Measurements from ENCODE around the gene USP4.

The USP4 gene

GRCh38 chr3:49387721-49388120 is 47.9 kb upstream of the USP4 start:
- H3K9me3 ChIP-seq (ENCODE audit: insufficient read depth, low read length): no peaks in the 10 kb centered on the region
- no peaks in the 10 kb centered on the region for H3K27me3 ChIP-seq (ENCODE audit: low read length)
- TF ChIP-seq EZH2phosphoT487 (conservative IDR thresholded peaks at IDR 0.05; ENCODE audit: low read length): no peak
- TF ChIP-seq, protein P1, sequence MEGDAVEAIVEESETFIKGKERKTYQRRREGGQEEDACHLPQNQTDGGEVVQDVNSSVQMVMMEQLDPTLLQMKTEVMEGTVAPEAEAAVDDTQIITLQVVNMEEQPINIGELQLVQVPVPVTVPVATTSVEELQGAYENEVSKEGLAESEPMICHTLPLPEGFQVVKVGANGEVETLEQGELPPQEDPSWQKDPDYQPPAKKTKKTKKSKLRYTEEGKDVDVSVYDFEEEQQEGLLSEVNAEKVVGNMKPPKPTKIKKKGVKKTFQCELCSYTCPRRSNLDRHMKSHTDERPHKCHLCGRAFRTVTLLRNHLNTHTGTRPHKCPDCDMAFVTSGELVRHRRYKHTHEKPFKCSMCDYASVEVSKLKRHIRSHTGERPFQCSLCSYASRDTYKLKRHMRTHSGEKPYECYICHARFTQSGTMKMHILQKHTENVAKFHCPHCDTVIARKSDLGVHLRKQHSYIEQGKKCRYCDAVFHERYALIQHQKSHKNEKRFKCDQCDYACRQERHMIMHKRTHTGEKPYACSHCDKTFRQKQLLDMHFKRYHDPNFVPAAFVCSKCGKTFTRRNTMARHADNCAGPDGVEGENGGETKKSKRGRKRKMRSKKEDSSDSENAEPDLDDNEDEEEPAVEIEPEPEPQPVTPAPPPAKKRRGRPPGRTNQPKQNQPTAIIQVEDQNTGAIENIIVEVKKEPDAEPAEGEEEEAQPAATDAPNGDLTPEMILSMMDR (IDR thresholded peaks at IDR 0.05; ENCODE audit: insufficient read depth, low read length, poor library complexity, severe bottlenecking): no peak
- no peaks in the 10 kb centered on the region for H3K9me2 ChIP-seq (replicated peaks; ENCODE audit: insufficient read depth, low read length)
- H4K20me1 ChIP-seq (ENCODE audit: low read depth, low read length): peaks cover 13% of the 10 kb centered on the region
- no peak overlapping the region for H3K4me2 ChIP-seq (ENCODE audit: low read depth, low read length, poor library complexity, severe bottlenecking)
- H2AFZ ChIP-seq (ENCODE audit: low read depth, low read length, severe bottlenecking): no peak overlapping the region
- peaks cover 99% of the 10 kb centered on the region for H3K79me2 ChIP-seq (ENCODE audit: insufficient read depth, low read length)
- no peak overlapping the region for H3K4me3 ChIP-seq (ENCODE audit: insufficient read depth, low read length, poor library complexity, severe bottlenecking)
- H3K36me3 ChIP-seq (ENCODE audit: low read length): no peaks in the 10 kb centered on the region
- H3F3A ChIP-seq (ENCODE audit: insufficient read depth): peaks cover 7% of the 10 kb centered on the region
- H3K9ac ChIP-seq (ENCODE audit: low read length): no peak overlapping the region
- no peak overlapping the region for H3K27ac ChIP-seq (ENCODE audit: low read depth, low read length)

DNA sequence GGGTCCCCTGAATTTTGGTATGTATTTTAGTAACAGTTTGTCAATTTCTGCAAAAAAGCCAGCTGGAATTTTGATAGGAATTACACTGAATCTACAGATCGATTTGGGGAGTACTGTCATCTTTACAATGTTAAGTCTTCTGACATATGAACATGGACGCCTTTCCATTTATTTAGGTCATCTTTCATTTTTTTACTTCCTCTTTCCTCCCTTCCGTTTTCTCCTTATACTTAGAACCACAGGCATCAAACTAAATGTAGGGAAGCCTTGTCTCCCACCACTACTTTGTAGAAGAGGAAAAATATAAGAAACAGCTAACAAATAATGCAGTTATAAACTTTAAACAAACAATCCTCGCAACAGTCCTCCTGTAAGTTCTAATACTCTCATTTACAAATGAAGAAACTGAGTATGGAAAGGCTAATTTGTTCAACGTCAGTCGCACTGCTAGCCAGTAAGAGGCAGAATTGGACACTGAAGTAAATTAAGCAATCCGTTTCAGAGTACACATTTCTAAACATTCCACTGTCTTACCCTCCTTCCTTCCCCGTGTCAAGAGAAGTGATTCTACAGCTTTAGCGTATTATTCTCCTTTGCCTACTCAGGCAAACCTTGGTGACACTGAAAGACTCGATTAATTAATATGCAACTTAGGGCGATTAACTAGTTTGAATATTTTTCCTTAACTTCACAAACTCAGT is 46.4 kb upstream of the USP4 start:
- H3K36me3 ChIP-seq (ENCODE audit: low read length): no peaks in the 10 kb centered on the region
- H3K4me3 ChIP-seq (ENCODE audit: insufficient read depth, low read length, poor library complexity, severe bottlenecking): no peak overlapping the region
- no peak overlapping the region for H3K27ac ChIP-seq (ENCODE audit: low read depth, low read length)
- peaks cover 13% of the 10 kb centered on the region for H4K20me1 ChIP-seq (ENCODE audit: low read depth, low read length)
- no peak overlapping the region for H2AFZ ChIP-seq (ENCODE audit: low read depth, low read length, severe bottlenecking)
- no peaks in the 10 kb centered on the region for H3K9me3 ChIP-seq (ENCODE audit: insufficient read depth, low read length)
- no peaks in the 10 kb centered on the region for H3K27me3 ChIP-seq (ENCODE audit: low read length)
- no peak overlapping the region for H3K9ac ChIP-seq (ENCODE audit: low read length)
- H3K79me2 ChIP-seq (ENCODE audit: insufficient read depth, low read length): peaks cover 99% of the 10 kb centered on the region
- TF ChIP-seq EZH2phosphoT487 (conservative IDR thresholded peaks at IDR 0.05; ENCODE audit: low read length): no peak
- TF ChIP-seq, protein P1 (IDR thresholded peaks at IDR 0.05; ENCODE audit: insufficient read depth, low read length, poor library complexity, severe bottlenecking): no peak
- H3K9me2 ChIP-seq (replicated peaks; ENCODE audit: insufficient read depth, low read length): no peaks in the 10 kb centered on the region
- peaks cover 7% of the 10 kb centered on the region for H3F3A ChIP-seq (ENCODE audit: insufficient read depth)
- H3K4me2 ChIP-seq (ENCODE audit: low read depth, low read length, poor library complexity, severe bottlenecking): no peak overlapping the region

DNA sequence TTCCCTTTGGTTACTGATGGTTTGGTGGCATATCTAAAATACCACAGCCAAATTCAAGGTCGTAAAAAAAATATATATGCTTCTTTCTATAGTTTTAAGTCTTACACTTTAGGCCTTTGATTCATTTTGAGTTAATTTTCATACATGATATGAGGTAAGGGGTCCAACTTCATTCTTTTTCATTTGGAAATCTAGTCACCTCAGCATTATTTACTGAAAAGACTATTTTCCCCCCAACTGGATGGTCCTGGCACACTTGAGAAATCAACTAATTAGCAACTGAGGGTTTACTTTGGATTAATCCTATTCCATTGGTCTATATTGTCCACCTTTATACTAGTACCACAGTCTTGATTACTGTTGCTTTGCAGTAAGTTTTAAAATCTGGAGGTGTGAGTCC is 45.8 kb upstream of the USP4 start:
- no peak overlapping the region for H3K4me2 ChIP-seq (ENCODE audit: low read depth, low read length, poor library complexity, severe bottlenecking)
- H3K4me3 ChIP-seq (ENCODE audit: insufficient read depth, low read length, poor library complexity, severe bottlenecking): no peak overlapping the region
- no peaks in the 10 kb centered on the region for H3K9me2 ChIP-seq (replicated peaks; ENCODE audit: insufficient read depth, low read length)
- H3K27me3 ChIP-seq (ENCODE audit: low read length): no peaks in the 10 kb centered on the region
- peaks cover 7% of the 10 kb centered on the region for H3F3A ChIP-seq (ENCODE audit: insufficient read depth)
- H3K9ac ChIP-seq (ENCODE audit: low read length): no peak overlapping the region
- H3K27ac ChIP-seq (ENCODE audit: low read depth, low read length): no peak overlapping the region; the same call in 1 of the 2 replicates
- H3K79me2 ChIP-seq (ENCODE audit: insufficient read depth, low read length): peaks cover 99% of the 10 kb centered on the region
- H2AFZ ChIP-seq (ENCODE audit: low read depth, low read length, severe bottlenecking): no peak overlapping the region
- no peaks in the 10 kb centered on the region for H3K9me3 ChIP-seq (ENCODE audit: insufficient read depth, low read length)
- no peak for TF ChIP-seq EZH2phosphoT487 (conservative IDR thresholded peaks at IDR 0.05; ENCODE audit: low read length)
- TF ChIP-seq, protein P1 (IDR thresholded peaks at IDR 0.05; ENCODE audit: insufficient read depth, low read length, poor library complexity, severe bottlenecking): no peak
- H4K20me1 ChIP-seq (ENCODE audit: low read depth, low read length): peaks cover 13% of the 10 kb centered on the region
- H3K36me3 ChIP-seq (ENCODE audit: low read length): no peaks in the 10 kb centered on the region

Data from SU-DHL-6 (cell line).